ENCODE data around the gene STAMBPL1.
A peak's percentile ranks its signal among the peaks of the same experiment; 100 is the strongest.

The STAMBPL1 gene

GRCh38 chr10:88886557-88886956, 6.5 kb downstream of the STAMBPL1 start:
- no peak overlapping the region for H3K9ac ChIP-seq (ENCODE audit: low read length)
- peak; percentile 23 for DNase-seq
- no peak overlapping the region for H4K8ac ChIP-seq (ENCODE audit: low read length)
- no peak overlapping the region for H2BK15ac ChIP-seq (ENCODE audit: low read depth, poor library complexity, severe bottlenecking)
- H4K91ac ChIP-seq (ENCODE audit: low read length): no peak overlapping the region
- no peak overlapping the region for H3K18ac ChIP-seq (ENCODE audit: low read depth in 1 of 2, low read length in 2 of 2)
- H3K14ac ChIP-seq (ENCODE audit: low read length in 2 of 2): no peak overlapping the region
- no peak overlapping the region for H3K4ac ChIP-seq (ENCODE audit: low read depth in 1 of 2, low read length in 2 of 2)
- H2BK12ac ChIP-seq (ENCODE audit: low read length in 2 of 2): no peak overlapping the region
- H3K27ac ChIP-seq (ENCODE audit: low read length, poor library complexity, severe bottlenecking): no peak overlapping the region
- H2AK5ac ChIP-seq (ENCODE audit: low read length, severe bottlenecking): no peak overlapping the region
- peaks cover 6% of the 10 kb centered on the region for H3K79me1 ChIP-seq (replicated peaks; ENCODE audit: low read length, poor library complexity, severe bottlenecking)
- H2BK120ac ChIP-seq (ENCODE audit: low read depth, low read length): no peak overlapping the region
- no peak overlapping the region for H3K23ac ChIP-seq (ENCODE audit: low read length in 2 of 2)
- H2AFZ ChIP-seq (ENCODE audit: low read depth, low read length): no peak overlapping the region
- H3K4me3 ChIP-seq (ENCODE audit: insufficient read depth in 1 of 2, low read depth in 1 of 2, low read length in 2 of 2): no peak overlapping the region
- no peaks in the 10 kb centered on the region for H3K36me3 ChIP-seq (ENCODE audit: control insufficient read depth in 1 of 2, insufficient read depth in 2 of 2, low read depth in 1 of 2, low read length in 2 of 2)
- H3K27me3 ChIP-seq (ENCODE audit: control insufficient read depth in 1 of 2, insufficient read depth in 1 of 2, low read length in 2 of 2): no peaks in the 10 kb centered on the region
- no peak overlapping the region for H3K4me2 ChIP-seq (ENCODE audit: low read length, poor library complexity, severe bottlenecking)
- peaks cover 1% of the 10 kb centered on the region for H3K4me1 ChIP-seq (ENCODE audit: control insufficient read depth, insufficient read depth, low read depth, low read length)
- H3K9me3 ChIP-seq (ENCODE audit: control insufficient read depth, low read length): no peaks in the 10 kb centered on the region
- H2BK5ac ChIP-seq (ENCODE audit: low read depth, low read length, poor library complexity, severe bottlenecking): no peak overlapping the region

DNA sequence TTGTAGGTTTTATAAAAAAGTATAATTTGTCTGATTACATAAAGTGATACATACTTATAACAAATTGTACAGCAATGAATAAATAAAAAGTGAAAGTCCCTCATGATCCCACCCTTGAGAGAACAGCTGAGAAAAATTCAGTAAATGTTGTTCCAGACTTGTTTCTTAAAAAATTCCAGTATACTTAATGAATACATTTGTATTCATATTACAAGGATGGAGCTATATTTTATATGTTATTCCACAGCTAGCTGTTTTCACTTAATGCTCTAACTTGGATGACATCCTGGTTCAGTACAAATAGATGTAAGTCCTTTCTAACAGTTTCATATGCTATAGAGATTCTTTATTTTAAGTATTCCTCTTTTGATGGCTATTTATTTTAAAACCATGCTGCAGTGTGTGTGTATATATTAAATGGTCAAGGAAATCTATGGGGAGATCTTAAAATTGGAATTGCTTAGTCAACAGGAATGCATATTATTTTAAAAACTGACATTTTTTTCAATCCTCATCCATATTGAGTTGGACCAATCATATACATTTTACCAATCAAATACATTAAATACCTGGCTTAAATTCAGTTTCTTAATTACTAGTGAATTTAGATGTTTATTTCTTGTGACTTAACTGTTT, 8.9 kb downstream of the STAMBPL1 start:
- H3K9me3 ChIP-seq (ENCODE audit: control insufficient read depth, low read length): no peaks in the 10 kb centered on the region
- H2BK15ac ChIP-seq (ENCODE audit: low read depth, poor library complexity, severe bottlenecking): no peak overlapping the region
- H3K14ac ChIP-seq (ENCODE audit: low read length in 2 of 2): no peak overlapping the region
- H3K4me2 ChIP-seq (ENCODE audit: low read length, poor library complexity, severe bottlenecking): no peak overlapping the region
- no peak overlapping the region for H3K9ac ChIP-seq (ENCODE audit: low read length)
- no peak overlapping the region for H2AFZ ChIP-seq (ENCODE audit: low read depth, low read length)
- no peak overlapping the region for H3K27ac ChIP-seq (ENCODE audit: low read length, poor library complexity, severe bottlenecking)
- no peak overlapping the region for H3K18ac ChIP-seq (ENCODE audit: low read depth in 1 of 2, low read length in 2 of 2)
- H3K23ac ChIP-seq (ENCODE audit: low read length in 2 of 2): no peak overlapping the region
- no peak overlapping the region for H2AK5ac ChIP-seq (ENCODE audit: low read length, severe bottlenecking)
- H2BK5ac ChIP-seq (ENCODE audit: low read depth, low read length, poor library complexity, severe bottlenecking): no peak overlapping the region
- H3K4ac ChIP-seq (ENCODE audit: low read depth in 1 of 2, low read length in 2 of 2): no peak overlapping the region
- no peak for DNase-seq
- H3K4me3 ChIP-seq (ENCODE audit: insufficient read depth in 1 of 2, low read depth in 1 of 2, low read length in 2 of 2): no peak overlapping the region
- H2BK120ac ChIP-seq (ENCODE audit: low read depth, low read length): no peak overlapping the region
- H2BK12ac ChIP-seq (ENCODE audit: low read length in 2 of 2): no peak overlapping the region
- no peaks in the 10 kb centered on the region for H3K27me3 ChIP-seq (ENCODE audit: control insufficient read depth in 1 of 2, insufficient read depth in 1 of 2, low read length in 2 of 2)
- H4K8ac ChIP-seq (ENCODE audit: low read length): no peak overlapping the region
- H3K4me1 ChIP-seq (ENCODE audit: control insufficient read depth, insufficient read depth, low read depth, low read length): peaks cover 6% of the 10 kb centered on the region
- H3K36me3 ChIP-seq (ENCODE audit: control insufficient read depth in 1 of 2, insufficient read depth in 2 of 2, low read depth in 1 of 2, low read length in 2 of 2): no peaks in the 10 kb centered on the region
- no peak overlapping the region for H4K91ac ChIP-seq (ENCODE audit: low read length)
- H3K79me1 ChIP-seq (replicated peaks; ENCODE audit: low read length, poor library complexity, severe bottlenecking): peaks cover 10% of the 10 kb centered on the region

- Histone ChIP-seq H2BK5ac (ENCODE audit: low read depth, low read length, poor library complexity, severe bottlenecking) (no peak overlapping the region), H3K14ac (ENCODE audit: low read length in 2 of 2) (no peak overlapping the region), H4K8ac (ENCODE audit: low read length) (no peak overlapping the region), H3K4me1 (ENCODE audit: control insufficient read depth, insufficient read depth, low read depth, low read length) (peaks cover 6% of the 10 kb centered on the region), H3K27me3 (ENCODE audit: control insufficient read depth in 1 of 2, insufficient read depth in 1 of 2, low read length in 2 of 2) (no peaks in the 10 kb centered on the region), H2BK15ac (ENCODE audit: low read depth, poor library complexity, severe bottlenecking) (no peak overlapping the region), H2AFZ (ENCODE audit: low read depth, low read length) (no peak overlapping the region), H3K4me2 (ENCODE audit: low read length, poor library complexity, severe bottlenecking) (no peak overlapping the region), H2BK12ac (ENCODE audit: low read length in 2 of 2) (no peak overlapping the region), H2AK5ac (ENCODE audit: low read length, severe bottlenecking) (peak overlapping the region; percentile 74), H3K36me3 (ENCODE audit: control insufficient read depth in 1 of 2, insufficient read depth in 2 of 2, low read depth in 1 of 2, low read length in 2 of 2) (no peaks in the 10 kb centered on the region), H3K18ac (ENCODE audit: low read depth in 1 of 2, low read length in 2 of 2) (no peak overlapping the region), H3K9me3 (ENCODE audit: control insufficient read depth, low read length) (no peaks in the 10 kb centered on the region), H3K23ac (ENCODE audit: low read length in 2 of 2) (no peak overlapping the region), H3K9ac (ENCODE audit: low read length) (no peak overlapping the region), H4K91ac (ENCODE audit: low read length) (no peak overlapping the region), H3K4me3 (ENCODE audit: insufficient read depth in 1 of 2, low read depth in 1 of 2, low read length in 2 of 2) (no peak overlapping the region), H2BK120ac (ENCODE audit: low read depth, low read length) (no peak overlapping the region), H3K79me1 (replicated peaks; ENCODE audit: low read length, poor library complexity, severe bottlenecking) (peaks cover 14% of the 10 kb centered on the region), H3K4ac (ENCODE audit: low read depth in 1 of 2, low read length in 2 of 2) (no peak overlapping the region), H3K27ac (ENCODE audit: low read length, poor library complexity, severe bottlenecking) (no peak overlapping the region)
- no peak for DNase-seq
- WGBS: 92% methylated on average over 1 of the region's 1 CpG
Observed at GRCh38 chr10:88889559-88890337, 9.7 kb downstream of the STAMBPL1 start.

DNA sequence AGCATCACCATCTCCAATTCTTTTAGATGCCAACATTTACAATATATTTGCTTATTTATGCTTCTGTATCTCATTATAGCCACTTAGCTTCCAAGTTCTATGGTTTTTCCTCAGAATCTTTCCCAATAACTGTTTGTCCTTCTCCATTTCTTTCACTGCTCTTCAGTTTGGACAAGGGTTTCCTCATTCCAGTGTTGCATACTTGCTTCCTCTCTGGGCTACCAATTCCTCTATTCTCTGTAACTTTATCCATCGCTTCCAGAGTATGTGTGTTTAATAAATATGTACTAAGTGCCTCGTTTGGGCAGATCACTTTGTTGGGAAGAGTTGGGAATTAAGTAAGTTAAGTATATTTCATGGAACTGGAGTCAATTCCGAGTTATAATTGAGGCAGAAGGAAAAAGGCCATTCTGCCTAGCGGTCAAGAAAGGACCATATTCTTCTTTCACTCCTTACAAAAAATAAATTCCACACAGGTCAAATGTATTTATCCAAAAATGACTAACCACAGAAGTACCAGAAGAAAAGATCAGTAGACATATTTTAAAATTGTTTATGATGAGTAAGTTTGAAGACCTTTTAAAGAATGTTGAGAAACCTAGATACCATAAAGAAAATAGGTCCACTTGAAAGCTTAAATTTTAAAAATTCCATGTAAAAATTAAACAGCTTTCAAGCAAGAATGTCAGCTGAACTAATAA, 10.8 kb downstream of the STAMBPL1 start:
- Histone ChIP-seq H4K91ac (ENCODE audit: low read length) (no peak overlapping the region), H3K4me3 (ENCODE audit: insufficient read depth in 1 of 2, low read depth in 1 of 2, low read length in 2 of 2) (no peak overlapping the region), H3K18ac (ENCODE audit: low read depth in 1 of 2, low read length in 2 of 2) (no peak overlapping the region), H2BK12ac (ENCODE audit: low read length in 2 of 2) (no peak overlapping the region), H2AFZ (ENCODE audit: low read depth, low read length) (no peak overlapping the region), H3K9ac (ENCODE audit: low read length) (no peak overlapping the region), H3K27me3 (ENCODE audit: control insufficient read depth in 1 of 2, insufficient read depth in 1 of 2, low read length in 2 of 2) (no peaks in the 10 kb centered on the region), H4K8ac (ENCODE audit: low read length) (no peak overlapping the region), H3K9me3 (ENCODE audit: control insufficient read depth, low read length) (no peaks in the 10 kb centered on the region), H2BK120ac (ENCODE audit: low read depth, low read length) (no peak overlapping the region), H3K4me2 (ENCODE audit: low read length, poor library complexity, severe bottlenecking) (no peak overlapping the region), H3K4me1 (ENCODE audit: control insufficient read depth, insufficient read depth, low read depth, low read length) (peaks cover 6% of the 10 kb centered on the region), H3K27ac (ENCODE audit: low read length, poor library complexity, severe bottlenecking) (no peak overlapping the region), H3K79me1 (replicated peaks; ENCODE audit: low read length, poor library complexity, severe bottlenecking) (peaks cover 20% of the 10 kb centered on the region), H3K36me3 (ENCODE audit: control insufficient read depth in 1 of 2, insufficient read depth in 2 of 2, low read depth in 1 of 2, low read length in 2 of 2) (no peaks in the 10 kb centered on the region), H3K23ac (ENCODE audit: low read length in 2 of 2) (no peak overlapping the region), H2BK5ac (ENCODE audit: low read depth, low read length, poor library complexity, severe bottlenecking) (no peak overlapping the region), H3K4ac (ENCODE audit: low read depth in 1 of 2, low read length in 2 of 2) (no peak overlapping the region), H2BK15ac (ENCODE audit: low read depth, poor library complexity, severe bottlenecking) (no peak overlapping the region), H3K14ac (ENCODE audit: low read length in 2 of 2) (no peak overlapping the region), H2AK5ac (ENCODE audit: low read length, severe bottlenecking) (no peak overlapping the region)
- no peak for DNase-seq
- 93% methylated on average over 4 of the region's 4 CpGs for WGBS

Measured in mesenchymal stem cell (in vitro differentiated cells and primary cell).